ENCODE data around the gene EMC10. TPM values are rescaled to one million over a fixed set of nuclear protein-coding genes. Genes with fewer than 3 reads are reported as not detected.

EMC10 gene
- total and polyA plus RNA-seq, 2 donors (not counting 3 experiments of a cell fraction or from before 2014, with no cell fraction given): 106 to 111 TPM

GRCh38 chr19:50516964-50517703, 40.8 kb downstream of the EMC10 start:
- no peak for DNase-seq (ENCODE audit: low read depth, low spot score)
- no TSS peak for BruUV-seq (replicated peaks)
- FAIRE-seq: no peak
- no peaks in the 10 kb centered on the region for H3K36me3 ChIP-seq (ENCODE audit: control insufficient read depth in 2 of 2, extremely low read depth in 1 of 2, insufficient read depth in 2 of 2, low read length in 2 of 2)
- H3K9me3 ChIP-seq (replicated peaks; ENCODE audit: control insufficient read depth, insufficient read depth, low read length): no peaks in the 10 kb centered on the region
- H3K4me2 ChIP-seq (ENCODE audit: insufficient read depth, low read length): no peak overlapping the region
- no peak for TF ChIP-seq GATA2 (IDR thresholded peaks at IDR 0.05; ENCODE audit: insufficient read depth, insufficient read length, low read depth, low read length)
- ChIA-PET CTCF (no interaction called here), POLR2A (no interaction called here)
- H3K27ac ChIP-seq (ENCODE audit: insufficient read depth, low read depth, low read length): no peak overlapping the region
- no peaks in the 10 kb centered on the region for H4K20me1 ChIP-seq (replicated peaks; ENCODE audit: control insufficient read depth, extremely low read depth, insufficient read depth, low read length)
- H2AFZ ChIP-seq (ENCODE audit: low read depth, low read length): no peak overlapping the region
- no peak overlapping the region for H3K4me3 ChIP-seq (replicated peaks in 1 of 3; ENCODE audit: insufficient read depth in 1 of 3, low read depth in 1 of 3, low read length in 3 of 3)
- H3K9ac ChIP-seq (replicated peaks; ENCODE audit: extremely low read depth, insufficient read depth, low read length): no peak overlapping the region
- no peaks in the 10 kb centered on the region for H3K79me2 ChIP-seq (ENCODE audit: control insufficient read depth, insufficient read depth, low read length)
- dilution Hi-C loops (cut with MboI; ENCODE audit: extremely low pct_ligation_motif_present, low sequenced_read_pairs) (no loop called here), intact Hi-C loops (cut with micrococcal nuclease) (no loop called here)
- H3K4me1 ChIP-seq (ENCODE audit: control insufficient read depth, extremely low read depth, insufficient read depth, low read length): no peaks in the 10 kb centered on the region
- no peaks in the 10 kb centered on the region for H3K9me1 ChIP-seq (replicated peaks; ENCODE audit: control insufficient read depth, extremely low read depth, insufficient read depth, low read length)
- H3K27me3 ChIP-seq (ENCODE audit: control insufficient read depth in 2 of 2, insufficient read depth in 2 of 2, low read length in 2 of 2): no peaks in the 10 kb centered on the region

DNA sequence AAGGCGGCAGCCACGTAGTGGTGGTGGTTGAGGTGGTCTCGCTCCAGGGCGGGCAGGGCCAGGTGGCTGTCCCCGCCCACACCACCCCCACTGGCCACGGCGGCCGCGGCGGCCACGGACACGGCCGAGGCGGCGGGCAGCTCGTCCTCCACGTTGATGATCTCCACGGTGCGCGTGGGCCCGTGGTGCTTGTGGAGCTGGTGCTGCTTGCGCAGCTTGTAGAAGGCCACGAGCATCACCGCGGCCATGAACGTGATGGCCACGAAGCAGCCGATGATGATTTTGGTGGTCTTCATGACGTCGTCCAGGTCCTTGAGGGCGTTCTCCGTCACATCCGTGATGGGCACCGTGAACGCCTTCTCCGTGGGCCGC, 41.4 kb downstream of the EMC10 start:
- Histone ChIP-seq H2AFZ (ENCODE audit: low read depth, low read length) (no peak overlapping the region), H3K4me3 (replicated peaks in 1 of 3; ENCODE audit: insufficient read depth in 1 of 3, low read depth in 1 of 3, low read length in 3 of 3) (no peak overlapping the region), H3K9me1 (replicated peaks; ENCODE audit: control insufficient read depth, extremely low read depth, insufficient read depth, low read length) (no peaks in the 10 kb centered on the region), H3K9ac (replicated peaks; ENCODE audit: extremely low read depth, insufficient read depth, low read length) (no peak overlapping the region), H3K4me2 (ENCODE audit: insufficient read depth, low read length) (no peak overlapping the region), H4K20me1 (replicated peaks; ENCODE audit: control insufficient read depth, extremely low read depth, insufficient read depth, low read length) (no peaks in the 10 kb centered on the region), H3K4me1 (ENCODE audit: control insufficient read depth, extremely low read depth, insufficient read depth, low read length) (no peaks in the 10 kb centered on the region), H3K27ac (ENCODE audit: insufficient read depth, low read depth, low read length) (no peak overlapping the region), H3K79me2 (ENCODE audit: control insufficient read depth, insufficient read depth, low read length) (no peaks in the 10 kb centered on the region), H3K9me3 (replicated peaks; ENCODE audit: control insufficient read depth, insufficient read depth, low read length) (no peaks in the 10 kb centered on the region), H3K36me3 (ENCODE audit: control insufficient read depth in 2 of 2, extremely low read depth in 1 of 2, insufficient read depth in 2 of 2, low read length in 2 of 2) (no peaks in the 10 kb centered on the region), H3K27me3 (ENCODE audit: control insufficient read depth in 2 of 2, insufficient read depth in 2 of 2, low read length in 2 of 2) (no peaks in the 10 kb centered on the region)
- dilution Hi-C loops (cut with MboI; ENCODE audit: extremely low pct_ligation_motif_present, low sequenced_read_pairs) (no loop called here), intact Hi-C loops (cut with micrococcal nuclease) (no loop called here)
- POLR2A ChIA-PET: no interaction called here
- no peak for DNase-seq (ENCODE audit: low read depth, low spot score)
- no TSS peak for BruUV-seq (replicated peaks)
- CTCF ChIA-PET: no interaction called here
- FAIRE-seq: no peak
- TF ChIP-seq, protein P1, sequence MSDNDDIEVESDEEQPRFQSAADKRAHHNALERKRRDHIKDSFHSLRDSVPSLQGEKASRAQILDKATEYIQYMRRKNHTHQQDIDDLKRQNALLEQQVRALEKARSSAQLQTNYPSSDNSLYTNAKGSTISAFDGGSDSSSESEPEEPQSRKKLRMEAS (IDR thresholded peaks at IDR 0.05; ENCODE audit: insufficient read depth, insufficient read length): no peak
- TF ChIP-seq POLR2A (IDR thresholded peaks at IDR 0.05; ENCODE audit: low read depth, low read length) (no peak), JUN (IDR thresholded peaks at IDR 0.05; ENCODE audit: borderline replicate concordance, insufficient read depth, insufficient read length, low read depth) (no peak), GATA2 (IDR thresholded peaks at IDR 0.05; ENCODE audit: insufficient read depth, insufficient read length, low read depth, low read length) (no peak), POLR2AphosphoS5 (IDR thresholded peaks at IDR 0.05; ENCODE audit: insufficient read depth, low read depth, low read length) (no peak), EZH2 (IDR thresholded peaks at IDR 0.05; ENCODE audit: borderline replicate concordance, low read depth, low read length, severe bottlenecking) (no peak), MYC (IDR thresholded peaks at IDR 0.05; ENCODE audit: low read depth, low read length) (no peak), FOS (IDR thresholded peaks at IDR 0.05; ENCODE audit: borderline replicate concordance, insufficient read depth, low read length) (no peak), CTCF (IDR thresholded peaks at IDR 0.05; ENCODE audit: extremely low read depth in 1 of 2, insufficient read depth in 1 of 2, low read depth in 1 of 2, low read length in 2 of 2) (no peak)
